ENCODE measurements around the gene PIGM.

PIGM gene

GRCh38 chr1:160046494-160047110, 14.8 kb upstream of the PIGM start:
- no peaks in the 10 kb centered on the region for H3K36me3 ChIP-seq (ENCODE audit: insufficient read depth, low read length)
- no peak overlapping the region; the same call in 1 of the 2 replicates for H2AFZ ChIP-seq (ENCODE audit: low read length)
- H3K27me3 ChIP-seq (ENCODE audit: insufficient read depth, low read length) = no peaks in the 10 kb centered on the region; the same call in 1 of the 2 replicates
- no peaks in the 10 kb centered on the region for H3K79me2 ChIP-seq (ENCODE audit: insufficient read depth, low read length)
- H3K27ac ChIP-seq (ENCODE audit: low read depth, low read length, poor library complexity, severe bottlenecking) = no peak overlapping the region
- H3K4me3 ChIP-seq (ENCODE audit: low read depth, low read length, poor library complexity, severe bottlenecking) = peak overlapping the region; percentile 21
- H3F3A ChIP-seq (ENCODE audit: insufficient read depth, low read length) = no peaks in the 10 kb centered on the region
- peak; percentile 85 for TF ChIP-seq CTCF (IDR thresholded peaks at IDR 0.05; ENCODE audit: low read length)
- no peak for TF ChIP-seq EZH2 (IDR thresholded peaks at IDR 0.05; ENCODE audit: borderline replicate concordance, low read length)
- no peaks in the 10 kb centered on the region for H3K9me2 ChIP-seq (ENCODE audit: low read depth, low read length)
- H3K4me2 ChIP-seq (ENCODE audit: low read length) = peak overlapping the region; percentile 48
- H3K9me3 ChIP-seq (ENCODE audit: low read length) = no peaks in the 10 kb centered on the region
- no peak overlapping the region for H3K9ac ChIP-seq (ENCODE audit: low read length)
- peaks cover 8% of the 10 kb centered on the region for H3K4me1 ChIP-seq (ENCODE audit: insufficient read depth, low read length, severe bottlenecking)
- no peaks in the 10 kb centered on the region for H4K20me1 ChIP-seq (ENCODE audit: insufficient read depth, low read length)

- TF ChIP-seq EZH2 (IDR thresholded peaks at IDR 0.05; ENCODE audit: borderline replicate concordance, low read length) = no peak
- TF ChIP-seq CTCF (IDR thresholded peaks at IDR 0.05; ENCODE audit: low read length) = no peak
- Histone ChIP-seq H3K36me3 (ENCODE audit: insufficient read depth, low read length) (no peaks in the 10 kb centered on the region), H3K9me2 (ENCODE audit: low read depth, low read length) (no peaks in the 10 kb centered on the region), H2AFZ (ENCODE audit: low read length) (no peak overlapping the region), H3K79me2 (ENCODE audit: insufficient read depth, low read length) (no peaks in the 10 kb centered on the region), H4K20me1 (ENCODE audit: insufficient read depth, low read length) (no peaks in the 10 kb centered on the region), H3K9me3 (ENCODE audit: low read length) (no peaks in the 10 kb centered on the region), H3K4me2 (ENCODE audit: low read length) (no peak overlapping the region), H3F3A (ENCODE audit: insufficient read depth, low read length) (no peaks in the 10 kb centered on the region), H3K27me3 (ENCODE audit: insufficient read depth, low read length) (no peaks in the 10 kb centered on the region), H3K4me3 (ENCODE audit: low read depth, low read length, poor library complexity, severe bottlenecking) (no peak overlapping the region), H3K4me1 (ENCODE audit: insufficient read depth, low read length, severe bottlenecking) (peaks cover 8% of the 10 kb centered on the region), H3K27ac (ENCODE audit: low read depth, low read length, poor library complexity, severe bottlenecking) (no peak overlapping the region), H3K9ac (ENCODE audit: low read length) (no peak overlapping the region)
These were observed 13.9 kb upstream of the PIGM start for GRCh38 chr1:160045653-160046052.

GRCh38 chr1:160043543-160043942, 11.8 kb upstream of the PIGM start:
- no peak for TF ChIP-seq EZH2 (IDR thresholded peaks at IDR 0.05; ENCODE audit: borderline replicate concordance, low read length)
- no peak for TF ChIP-seq CTCF (IDR thresholded peaks at IDR 0.05; ENCODE audit: low read length)
- Histone ChIP-seq H3K27me3 (ENCODE audit: insufficient read depth, low read length) (no peaks in the 10 kb centered on the region), H4K20me1 (ENCODE audit: insufficient read depth, low read length) (no peaks in the 10 kb centered on the region), H3K79me2 (ENCODE audit: insufficient read depth, low read length) (no peaks in the 10 kb centered on the region), H3K9me2 (ENCODE audit: low read depth, low read length) (no peaks in the 10 kb centered on the region), H3K27ac (ENCODE audit: low read depth, low read length, poor library complexity, severe bottlenecking) (no peak overlapping the region), H3F3A (ENCODE audit: insufficient read depth, low read length) (no peaks in the 10 kb centered on the region), H3K4me3 (ENCODE audit: low read depth, low read length, poor library complexity, severe bottlenecking) (no peak overlapping the region), H3K36me3 (ENCODE audit: insufficient read depth, low read length) (no peaks in the 10 kb centered on the region), H3K9me3 (ENCODE audit: low read length) (no peaks in the 10 kb centered on the region), H3K9ac (ENCODE audit: low read length) (no peak overlapping the region), H3K4me1 (ENCODE audit: insufficient read depth, low read length, severe bottlenecking) (peaks cover 8% of the 10 kb centered on the region), H2AFZ (ENCODE audit: low read length) (no peak overlapping the region), H3K4me2 (ENCODE audit: low read length) (no peak overlapping the region)

Data from OCI-LY1 (cell line).